Superior temporal gyrus (tissue), 1 donor: ENCODE results near the gene GALR3.

Experiments used
- DNase-seq: peaks from one replicate; pipeline ENCODE4 v3.0.0-alpha.2; 2016; ENCODE audit errors: extremely low spot score

The GALR3 gene

GRCh38 chr22:37865510-37865909, 42.3 kb downstream of the GALR3 start:
- DNase-seq: no peak

GRCh38 chr22:37870273-37870672, 47.1 kb downstream of the GALR3 start:
- no peak for DNase-seq
